Measurements from ENCODE around the gene HIRIP3. TPM values are rescaled to one million over a fixed set of nuclear protein-coding genes. Genes with fewer than 3 reads are reported as not detected.

The HIRIP3 gene
- total RNA-seq, 1 donor from 2014 or later, result 4.7 TPM

DNA sequence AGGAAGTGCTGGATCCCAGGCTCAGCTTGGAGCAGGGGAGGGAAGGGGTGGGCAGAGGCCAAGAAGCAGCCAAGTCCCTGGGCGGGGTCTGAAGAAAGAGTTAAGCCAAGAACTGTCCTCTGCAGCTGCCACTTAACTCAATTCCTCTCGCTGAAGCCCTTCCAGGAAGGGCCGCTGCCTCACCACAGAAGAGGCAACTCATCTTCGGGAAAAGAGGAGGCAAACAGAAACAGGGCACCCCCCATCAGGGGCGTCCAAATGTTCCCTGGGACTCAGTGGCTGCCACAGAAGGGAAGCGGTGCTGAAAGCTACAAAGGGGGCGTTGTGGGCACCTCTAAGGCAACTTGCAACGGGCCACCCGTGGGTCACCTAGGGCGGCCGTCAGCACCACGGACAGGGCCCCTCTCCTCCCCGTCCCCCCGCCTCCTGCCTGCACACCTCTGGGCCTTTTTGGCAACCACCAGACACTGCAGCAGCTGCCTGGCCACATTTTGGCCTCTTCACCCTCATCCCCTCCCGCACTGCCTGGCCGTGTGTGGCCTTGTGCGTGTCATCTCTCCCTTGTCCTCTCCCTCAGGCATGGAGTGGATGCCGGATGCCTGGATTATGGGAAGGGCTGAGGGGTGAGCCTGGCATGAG is 33.1 kb upstream of the HIRIP3 start:
- Mint-ChIP-seq H3K9me3 (no peaks in the 10 kb centered on the region), H3K27ac (no peak overlapping the region), H3K4me3 (no peak overlapping the region), H3K4me1 (peaks cover 37% of the 10 kb centered on the region), H3K36me3 (no peaks in the 10 kb centered on the region), H3K27me3 (ENCODE audit: insufficient read depth, low read depth) (peaks cover 11% of the 10 kb centered on the region)
- DNase-seq (ENCODE audit: low spot score), result peak; percentile 89
- H3K27me3 ChIP-seq, result peaks cover 13% of the 10 kb centered on the region
- H3K36me3 ChIP-seq, result no peaks in the 10 kb centered on the region
- H3K27ac ChIP-seq, result no peak overlapping the region
- no peak for TF ChIP-seq EZH2 (IDR thresholded peaks at IDR 0.05)
- TF ChIP-seq EZH2phosphoT487 (IDR thresholded peaks at IDR 0.05), result no peak
- TF ChIP-seq, protein P1, sequence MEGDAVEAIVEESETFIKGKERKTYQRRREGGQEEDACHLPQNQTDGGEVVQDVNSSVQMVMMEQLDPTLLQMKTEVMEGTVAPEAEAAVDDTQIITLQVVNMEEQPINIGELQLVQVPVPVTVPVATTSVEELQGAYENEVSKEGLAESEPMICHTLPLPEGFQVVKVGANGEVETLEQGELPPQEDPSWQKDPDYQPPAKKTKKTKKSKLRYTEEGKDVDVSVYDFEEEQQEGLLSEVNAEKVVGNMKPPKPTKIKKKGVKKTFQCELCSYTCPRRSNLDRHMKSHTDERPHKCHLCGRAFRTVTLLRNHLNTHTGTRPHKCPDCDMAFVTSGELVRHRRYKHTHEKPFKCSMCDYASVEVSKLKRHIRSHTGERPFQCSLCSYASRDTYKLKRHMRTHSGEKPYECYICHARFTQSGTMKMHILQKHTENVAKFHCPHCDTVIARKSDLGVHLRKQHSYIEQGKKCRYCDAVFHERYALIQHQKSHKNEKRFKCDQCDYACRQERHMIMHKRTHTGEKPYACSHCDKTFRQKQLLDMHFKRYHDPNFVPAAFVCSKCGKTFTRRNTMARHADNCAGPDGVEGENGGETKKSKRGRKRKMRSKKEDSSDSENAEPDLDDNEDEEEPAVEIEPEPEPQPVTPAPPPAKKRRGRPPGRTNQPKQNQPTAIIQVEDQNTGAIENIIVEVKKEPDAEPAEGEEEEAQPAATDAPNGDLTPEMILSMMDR (IDR thresholded peaks at IDR 0.05), result no peak
- no peak overlapping the region for H3K9ac ChIP-seq
- H4K20me1 ChIP-seq (ENCODE audit: low read depth), result peaks cover 37% of the 10 kb centered on the region
- H3K9me3 ChIP-seq (ENCODE audit: low read depth), result no peaks in the 10 kb centered on the region
- no peak overlapping the region for H2AFZ ChIP-seq (replicated peaks)
- H3K4me3 ChIP-seq, result no peak overlapping the region
- peaks cover 18% of the 10 kb centered on the region for H3F3A ChIP-seq (ENCODE audit: low read depth)
- H3K79me2 ChIP-seq (ENCODE audit: low read depth), result no peaks in the 10 kb centered on the region
- H3K4me1 ChIP-seq, result peaks cover 21% of the 10 kb centered on the region
- peak overlapping the region; percentile 51 for H3K4me2 ChIP-seq

DNA sequence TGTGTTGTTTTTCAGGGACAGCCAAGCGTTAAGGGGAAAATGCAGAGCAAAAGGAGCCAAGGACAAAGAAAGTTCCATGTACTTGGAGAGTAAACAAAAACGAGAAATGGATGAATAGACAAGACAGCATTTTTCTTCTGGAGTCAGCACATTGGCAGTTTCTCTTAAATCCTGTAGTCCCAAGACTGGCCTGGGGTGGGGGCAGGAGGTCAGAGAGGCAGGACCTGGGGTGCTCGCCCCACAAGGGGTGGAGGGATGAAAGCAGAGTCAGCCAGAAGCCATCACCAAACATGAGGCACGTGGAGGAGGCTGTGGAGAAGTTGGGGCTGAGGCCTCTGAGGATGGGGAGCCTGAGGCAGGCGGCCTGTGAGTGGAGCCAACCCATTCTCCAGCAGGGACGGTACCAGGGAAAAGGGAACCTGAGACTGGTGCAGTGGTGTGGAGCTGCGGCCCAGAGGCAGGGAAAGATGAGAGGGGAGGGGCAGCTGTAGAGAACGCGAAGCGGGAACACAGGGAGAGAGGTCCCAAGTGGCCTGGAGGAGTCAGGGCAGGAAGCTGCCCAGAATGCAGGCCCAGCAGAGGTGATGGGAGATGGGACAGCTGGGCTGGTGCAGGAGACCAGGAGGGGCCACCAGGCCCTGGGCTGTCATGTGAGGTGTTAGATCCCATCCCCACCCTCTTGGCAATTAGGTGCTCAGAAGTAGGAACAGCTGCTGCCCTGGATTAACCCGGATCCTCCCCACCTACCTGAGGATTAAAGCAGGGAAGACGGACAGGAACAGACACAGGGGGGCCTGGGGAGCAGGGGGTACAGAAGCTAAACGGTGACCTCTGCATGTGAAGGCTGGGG is 32.4 kb upstream of the HIRIP3 start:
- H3K27ac Mint-ChIP-seq, result no peak overlapping the region
- H3K27me3 Mint-ChIP-seq (ENCODE audit: insufficient read depth, low read depth), result peaks cover 9% of the 10 kb centered on the region
- Histone ChIP-seq H2AFZ (replicated peaks) (no peak overlapping the region), H3F3A (ENCODE audit: low read depth) (peaks cover 18% of the 10 kb centered on the region), H3K4me3 (no peak overlapping the region), H3K27ac (no peak overlapping the region), H3K79me2 (ENCODE audit: low read depth) (no peaks in the 10 kb centered on the region), H3K27me3 (peaks cover 5% of the 10 kb centered on the region), H3K9me3 (ENCODE audit: low read depth) (no peaks in the 10 kb centered on the region), H3K4me1 (peaks cover 21% of the 10 kb centered on the region), H3K9ac (no peak overlapping the region), H3K4me2 (no peak overlapping the region), H4K20me1 (ENCODE audit: low read depth) (peaks cover 37% of the 10 kb centered on the region), H3K36me3 (no peaks in the 10 kb centered on the region)
- H3K4me3 Mint-ChIP-seq, result peak overlapping the region; percentile 48
- no peak for TF ChIP-seq EZH2 (IDR thresholded peaks at IDR 0.05)
- no peak for TF ChIP-seq EZH2phosphoT487 (IDR thresholded peaks at IDR 0.05)
- TF ChIP-seq, protein P1 (IDR thresholded peaks at IDR 0.05), result no peak
- H3K36me3 Mint-ChIP-seq, result no peaks in the 10 kb centered on the region
- no peaks in the 10 kb centered on the region for H3K9me3 Mint-ChIP-seq
- DNase-seq (ENCODE audit: low spot score), result no peak
- peaks cover 37% of the 10 kb centered on the region for H3K4me1 Mint-ChIP-seq

- H3K36me3 ChIP-seq, result no peaks in the 10 kb centered on the region
These were observed 31.0 kb upstream of the HIRIP3 start for GRCh38 chr16:30026449-30026848.

More at GRCh38 chr16:30026449-30026848, 31.0 kb upstream of the HIRIP3 start:
- no peak overlapping the region for H3K27ac ChIP-seq
- H3K4me3 ChIP-seq, result no peak overlapping the region
- no peaks in the 10 kb centered on the region for H3K27me3 ChIP-seq
- Mint-ChIP-seq H3K4me1 (peaks cover 27% of the 10 kb centered on the region), H3K27me3 (ENCODE audit: insufficient read depth, low read depth) (peaks cover 9% of the 10 kb centered on the region), H3K36me3 (no peaks in the 10 kb centered on the region), H3K4me3 (no peak overlapping the region), H3K9me3 (no peaks in the 10 kb centered on the region), H3K27ac (no peak overlapping the region)
- H2AFZ ChIP-seq (replicated peaks), result no peak overlapping the region
- TF ChIP-seq EZH2phosphoT487 (IDR thresholded peaks at IDR 0.05) (no peak), EZH2 (IDR thresholded peaks at IDR 0.05) (no peak)
- TF ChIP-seq, protein P1 (IDR thresholded peaks at IDR 0.05), result no peak
- H3K79me2 ChIP-seq (ENCODE audit: low read depth), result no peaks in the 10 kb centered on the region
- no peak for DNase-seq (ENCODE audit: low spot score)
- peaks cover 14% of the 10 kb centered on the region for H3F3A ChIP-seq (ENCODE audit: low read depth)
- H3K9ac ChIP-seq, result no peak overlapping the region
- H3K9me3 ChIP-seq (ENCODE audit: low read depth), result no peaks in the 10 kb centered on the region
- no peak overlapping the region for H3K4me2 ChIP-seq
- peaks cover 14% of the 10 kb centered on the region for H3K4me1 ChIP-seq
- peaks cover 37% of the 10 kb centered on the region for H4K20me1 ChIP-seq (ENCODE audit: low read depth)
